GM12878 (cell line): ENCODE measurements around the gene P2RX6.

Experiments
- BHLHE40 ChIP-seq, 2 experiments: fragments of 450-650 bp in 1 of 2; IDR thresholded peaks; 2 replicates each; pipeline ENCODE4 v1.6.1; 2011 to 2017; ENCODE audit warnings: low read depth in 2 of 2, borderline replicate concordance in 1 of 2, improper control_type of control experiment in 1 of 2, low read length in 1 of 2, mild to moderate bottlenecking in 1 of 2
- CHD4 ChIP-seq: fragments of 200-600 bp; sonication (generic); IDR thresholded peaks from 2 replicates; pipeline ENCODE4 v1.6.1; 2016; ENCODE audit warnings: mild to moderate bottlenecking
- CTCF ChIP-seq, 3 experiments: IDR thresholded peaks in 2 of 3; conservative IDR thresholded peaks in 1 of 3; 2 replicates each; pipeline ENCODE4 v1.5.1; 2011; ENCODE audit warnings: low read depth in 3 of 3, low read length in 3 of 3, mild to moderate bottlenecking in 3 of 3, control low read depth in 2 of 3, moderate library complexity in 2 of 3, inconsistent platforms in 1 of 3, mixed read lengths in 1 of 3; ENCODE audit not compliant: control insufficient read depth in 2 of 3, insufficient read depth in 1 of 3; ENCODE audit errors: extremely low read depth in 1 of 3
- EP300 ChIP-seq, 2 experiments: fragments of 150-350 bp in 1 of 2; IDR thresholded peaks; 2 replicates each; pipeline ENCODE4 v1.6.1; 2011 to 2012; ENCODE audit warnings: low read depth in 2 of 2, low read length in 2 of 2, borderline replicate concordance in 1 of 2, improper control_type of control experiment in 1 of 2, inconsistent platforms in 1 of 2; ENCODE audit not compliant: control insufficient read depth in 1 of 2
- NRF1 ChIP-seq: conservative IDR thresholded peaks from 2 replicates; pipeline ENCODE4 v1.6.1; 2011; ENCODE audit warnings: mild to moderate bottlenecking, low read depth, low read length, improper control_type of control experiment
- POLR2A ChIP-seq: IDR thresholded peaks from 2 replicates; pipeline ENCODE4 v1.6.1; 2011; ENCODE audit warnings: low read depth, mild to moderate bottlenecking, low read length
- POLR2AphosphoS5 ChIP-seq: IDR thresholded peaks from 2 replicates; pipeline ENCODE4 v1.6.1; 2011; ENCODE audit warnings: mild to moderate bottlenecking, low read length, inconsistent platforms
- USF2 ChIP-seq: IDR thresholded peaks from 2 replicates; pipeline ENCODE4 v1.6.1; 2011; ENCODE audit warnings: low read depth, low read length, improper control_type of control experiment, borderline replicate concordance
- ZBTB33 ChIP-seq: fragments of 450-650 bp; IDR thresholded peaks from 2 replicates; pipeline ENCODE4 v1.6.1; 2017; ENCODE audit warnings: mild to moderate bottlenecking
- ZNF384 ChIP-seq: IDR thresholded peaks from 2 replicates; pipeline ENCODE4 v1.6.1; 2012; ENCODE audit warnings: low read depth, mild to moderate bottlenecking, low read length, improper control_type of control experiment, borderline replicate concordance

- TF ChIP-seq ZNF384 (no peak), EP300 (IDR thresholded peaks at IDR 0.05; ENCODE audit: borderline replicate concordance in 1 of 2, control insufficient read depth in 1 of 2, low read depth in 2 of 2, low read length in 2 of 2) (no peak), ZBTB33 (no peak), CTCF (IDR thresholded peaks at IDR 0.05 in 2 of 3, conservative IDR thresholded peaks at IDR 0.05 in 1 of 3; ENCODE audit: control insufficient read depth in 2 of 3, extremely low read depth in 1 of 3, insufficient read depth in 1 of 3, low read depth in 3 of 3, low read length in 3 of 3) (no peak), POLR2A (no peak), BHLHE40 (IDR thresholded peaks at IDR 0.05; ENCODE audit: borderline replicate concordance in 1 of 2, low read depth in 2 of 2, low read length in 1 of 2) (no peak), CHD4 (no peak), NRF1 (no peak), USF2 (no peak), POLR2AphosphoS5 (no peak)
Observed at GRCh38 chr22:21029486-21030025, 14.6 kb downstream of the P2RX6 start.
